ENCODE data around the gene NXNL1. TPM values are rescaled to one million over a fixed set of nuclear protein-coding genes. Genes with fewer than 3 reads are reported as not detected.

Gene NXNL1
- total and polyA plus RNA-seq, 2 of the 13 experiments (the other 11 are each of a cell fraction or from before 2014, with no cell fraction given): not detected

DNA sequence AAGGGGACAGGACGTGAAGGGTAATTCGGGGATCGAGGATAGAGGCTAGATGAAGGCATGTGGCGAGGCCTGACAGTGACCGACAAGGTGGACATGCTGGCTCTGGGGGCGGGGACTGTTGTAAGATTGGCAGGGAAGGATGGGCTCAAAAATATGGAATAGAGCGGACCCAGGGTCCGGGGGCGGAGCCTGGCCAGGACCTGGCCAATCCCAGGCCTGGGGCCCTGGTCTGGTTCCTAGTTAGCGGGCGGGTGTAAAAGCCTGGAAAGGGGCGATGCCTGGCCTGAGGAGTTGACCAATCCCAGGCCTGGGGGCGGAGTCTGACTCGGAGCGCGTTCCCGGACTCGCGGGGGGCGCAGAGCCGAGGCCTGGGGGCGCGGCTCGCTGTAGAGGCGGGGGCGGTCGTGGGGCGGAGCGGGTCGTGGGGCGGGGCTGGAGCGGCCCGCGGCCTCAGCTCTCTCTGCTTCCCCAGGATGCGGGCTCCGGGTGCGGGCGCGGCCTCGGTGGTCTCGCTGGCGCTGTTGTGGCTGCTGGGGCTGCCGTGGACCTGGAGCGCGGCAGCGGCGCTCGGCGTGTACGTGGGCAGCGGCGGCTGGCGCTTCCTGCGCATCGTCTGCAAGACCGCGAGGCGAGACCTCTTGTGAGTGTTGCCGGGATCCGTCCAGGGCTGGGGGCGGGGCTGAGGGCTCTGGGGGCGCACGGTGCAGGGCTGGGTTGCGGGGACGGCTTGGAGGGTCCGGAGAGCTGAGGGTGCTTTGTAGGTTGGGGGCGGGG lies 9.5 kb upstream of the NXNL1 start, which contains the start of gene SLC27A1 (continued):
- TF ChIP-seq ATF7-NPFF (CRISPR knock-in tag; IDR thresholded peaks at IDR 0.05; ENCODE audit: low read depth) (no peak), YEATS4 (CRISPR knock-in tag; IDR thresholded peaks at IDR 0.05; ENCODE audit: borderline replicate concordance) (0 out of 2 replicates have a peak, but pooled peaks have one; percentile 8), ZMAT3 (CRISPR knock-in tag; conservative IDR thresholded peaks at IDR 0.05) (no peak)

DNA sequence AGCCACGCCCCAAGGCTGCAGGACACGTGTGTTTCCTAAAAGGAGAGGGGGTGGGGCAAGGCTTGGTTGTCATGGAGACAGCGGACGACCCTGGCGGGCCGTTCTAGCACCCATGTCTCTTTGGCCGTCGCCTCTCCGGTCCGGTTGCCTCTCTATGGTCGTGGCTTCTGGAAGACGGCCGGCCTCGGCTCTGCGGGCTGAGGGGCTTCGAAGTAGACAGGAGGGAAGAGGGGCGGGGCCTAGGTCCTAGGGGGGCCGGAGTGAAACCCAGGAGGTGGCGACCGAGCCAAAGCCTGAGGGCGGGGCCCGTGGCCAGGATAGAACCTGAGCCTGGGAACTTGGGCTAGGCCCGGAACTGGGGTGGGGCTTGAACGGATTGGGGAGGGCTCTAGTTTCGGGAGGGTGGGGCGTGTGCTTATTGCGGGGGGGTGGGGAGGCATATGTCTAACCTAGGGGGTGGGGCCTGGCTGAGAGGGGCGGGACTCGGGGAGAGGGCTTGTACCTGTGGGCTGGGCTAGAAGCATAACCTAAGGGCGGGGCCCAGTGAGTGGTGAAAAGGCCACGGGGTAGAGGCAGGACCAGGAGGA lies 8.8 kb upstream of the NXNL1 start:
- ATAC-seq (peak; percentile 75), FAIRE-seq (no peak), DNase-seq (ENCODE audit: low spot score) (peak; percentile 87)
- BruUV-seq (replicated peaks): no TSS peak
- Histone ChIP-seq H3K4me1 (ENCODE audit: insufficient read depth, low read length) (peaks cover 57% of the 10 kb centered on the region), H3K9me3 (ENCODE audit: low read length) (no peaks in the 10 kb centered on the region), H3K4me3 (replicated peaks in 1 of 3; ENCODE audit: insufficient read depth in 1 of 3, low read depth in 2 of 3, low read length in 3 of 3) (peak overlapping the region; percentile 71 to 85 (median 71)), H3K79me2 (ENCODE audit: insufficient read depth, low read length) (peaks cover 8% of the 10 kb centered on the region), H3K27me3 (ENCODE audit: control insufficient read depth in 1 of 2, insufficient read depth in 2 of 2, low read length in 2 of 2) (peaks cover 0 to 10% of the 10 kb centered on the region in 2 experiments; a peak in 2 of 5 replicates), H3K36me3 (replicated peaks in 1 of 2; ENCODE audit: control insufficient read depth in 1 of 2, insufficient read depth in 2 of 2, low read length in 2 of 2) (peaks cover 0 to 2% of the 10 kb centered on the region in 2 experiments; a peak in 1 of 5 replicates), H3K27ac (ENCODE audit: extremely low read length, insufficient read depth, low read length) (peak overlapping the region; percentile 69), H4K20me1 (ENCODE audit: insufficient read depth, low read length) (no peaks in the 10 kb centered on the region), H2AFZ (ENCODE audit: low read length) (peak overlapping the region; percentile 87), H3K9ac (ENCODE audit: insufficient read depth, low read depth, low read length) (peak overlapping the region; percentile 66), H3K4me2 (ENCODE audit: low read depth, low read length) (peak overlapping the region; percentile 98)
- CTCF ChIA-PET (ENCODE audit: low intra/inter-chr PET ratio, low total read pairs): no interaction called here
- in situ Hi-C loops (cut with HindIII; ENCODE audit: extremely low pct_ligation_motif_present, low pct_unique_long_range_greater_than_20kb) (no loop called here), intact Hi-C loops (cut with micrococcal nuclease; ENCODE audit: unreplicated experiment) (loop anchor here (10.0 kb wide), 1 partner anchor 125 kb away; no protein-coding TSS in a partner anchor)
- POLR2A ChIA-PET: interaction anchor here (0.9 to 2.0 kb wide), 4 partner anchors 29 to 64 kb away, joined by 3 to 5 read pairs (median 4); partner anchors contain the start of genes BST2 and PGLS
- WGBS (ENCODE audit: low lambda C conversion rate): 0% methylated on average over 15 of the region's 31 CpGs
- TF ChIP-seq CEBPZ (IDR thresholded peaks at IDR 0.05; ENCODE audit: low read length) (no peak), TRIM24 (CRISPR knock-in tag; IDR thresholded peaks at IDR 0.05) (no peak), KDM5A (IDR thresholded peaks at IDR 0.05; ENCODE audit: borderline replicate concordance, low read length) (0 out of 2 replicates have a peak, but pooled peaks have one; percentile 29), ZNF766 (CRISPR knock-in tag; IDR thresholded peaks at IDR 0.05; ENCODE audit: borderline replicate concordance) (no peak), PITX1 (CRISPR knock-in tag; IDR thresholded peaks at IDR 0.05) (0 out of 2 replicates have a peak, but pooled peaks have one; percentile 8), BORCS8-MEF2B (CRISPR knock-in tag; IDR thresholded peaks at IDR 0.05) (peak; percentile 65; the same call in 1 of the 2 replicates), HOXA5 (CRISPR knock-in tag; IDR thresholded peaks at IDR 0.05) (peak; percentile 54; the same call in 1 of the 2 replicates), ZNF20 (CRISPR knock-in tag; IDR thresholded peaks at IDR 0.05) (no peak), ZFY (CRISPR knock-in tag; IDR thresholded peaks at IDR 0.05) (peak; percentile 54; the same call in 1 of the 2 replicates), ZNF180 (CRISPR knock-in tag; IDR thresholded peaks at IDR 0.05; ENCODE audit: borderline replicate concordance, low read depth) (no peak), ZNF577 (CRISPR knock-in tag; IDR thresholded peaks at IDR 0.05; ENCODE audit: borderline replicate concordance, low read depth) (no peak), GATA4 (IDR thresholded peaks at IDR 0.05; ENCODE audit: borderline replicate concordance, low read depth) (no peak), MAX (IDR thresholded peaks at IDR 0.05) (peak; percentile 59)
- TF ChIP-seq, protein P1, sequence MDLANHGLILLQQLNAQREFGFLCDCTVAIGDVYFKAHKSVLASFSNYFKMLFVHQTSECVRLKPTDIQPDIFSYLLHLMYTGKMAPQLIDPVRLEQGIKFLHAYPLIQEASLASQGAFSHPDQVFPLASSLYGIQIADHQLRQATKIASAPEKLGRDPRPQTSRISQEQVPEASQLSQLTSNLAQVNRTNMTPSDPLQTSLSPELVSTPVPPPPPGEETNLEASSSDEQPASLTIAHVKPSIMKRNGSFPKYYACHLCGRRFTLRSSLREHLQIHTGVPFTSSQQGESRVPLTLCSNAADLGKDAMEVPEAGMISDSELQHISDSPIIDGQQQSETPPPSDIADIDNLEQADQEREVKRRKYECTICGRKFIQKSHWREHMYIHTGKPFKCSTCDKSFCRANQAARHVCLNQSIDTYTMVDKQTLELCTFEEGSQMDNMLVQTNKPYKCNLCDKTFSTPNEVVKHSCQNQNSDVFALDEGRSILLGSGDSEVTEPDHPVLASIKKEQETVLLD (CRISPR knock-in tag; IDR thresholded peaks at IDR 0.05; ENCODE audit: low read depth): no peak

Data from HepG2 (cell line).